ENCODE data around the gene CFAP299.

DNA sequence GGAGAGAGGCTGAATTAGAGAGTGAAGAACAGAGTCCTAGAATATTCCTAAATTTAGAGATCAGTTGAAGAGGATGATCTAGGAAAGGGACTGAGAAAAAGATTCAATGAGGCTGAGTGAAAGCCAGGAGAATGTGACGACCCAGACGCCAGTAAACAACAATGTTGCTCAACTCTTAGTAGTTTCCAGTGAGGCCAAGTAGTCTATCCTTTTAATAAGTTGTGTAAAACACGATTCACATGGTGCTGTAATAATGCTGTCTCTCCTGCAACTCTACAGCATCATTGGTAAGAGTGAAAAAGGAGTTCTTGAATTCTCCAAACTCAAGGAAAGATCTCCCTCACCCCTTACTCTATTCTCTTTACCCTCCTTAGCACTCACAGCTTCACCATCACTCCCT is 140.3 kb downstream of the CFAP299 start:
- TF ChIP-seq, protein P1, sequence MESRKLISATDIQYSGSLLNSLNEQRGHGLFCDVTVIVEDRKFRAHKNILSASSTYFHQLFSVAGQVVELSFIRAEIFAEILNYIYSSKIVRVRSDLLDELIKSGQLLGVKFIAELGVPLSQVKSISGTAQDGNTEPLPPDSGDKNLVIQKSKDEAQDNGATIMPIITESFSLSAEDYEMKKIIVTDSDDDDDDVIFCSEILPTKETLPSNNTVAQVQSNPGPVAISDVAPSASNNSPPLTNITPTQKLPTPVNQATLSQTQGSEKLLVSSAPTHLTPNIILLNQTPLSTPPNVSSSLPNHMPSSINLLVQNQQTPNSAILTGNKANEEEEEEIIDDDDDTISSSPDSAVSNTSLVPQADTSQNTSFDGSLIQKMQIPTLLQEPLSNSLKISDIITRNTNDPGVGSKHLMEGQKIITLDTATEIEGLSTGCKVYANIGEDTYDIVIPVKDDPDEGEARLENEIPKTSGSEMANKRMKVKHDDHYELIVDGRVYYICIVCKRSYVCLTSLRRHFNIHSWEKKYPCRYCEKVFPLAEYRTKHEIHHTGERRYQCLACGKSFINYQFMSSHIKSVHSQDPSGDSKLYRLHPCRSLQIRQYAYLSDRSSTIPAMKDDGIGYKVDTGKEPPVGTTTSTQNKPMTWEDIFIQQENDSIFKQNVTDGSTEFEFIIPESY (IDR thresholded peaks at IDR 0.05; ENCODE audit: extremely low read depth, insufficient replicate concordance, low read length): no peak
- TF ChIP-seq, protein P2, sequence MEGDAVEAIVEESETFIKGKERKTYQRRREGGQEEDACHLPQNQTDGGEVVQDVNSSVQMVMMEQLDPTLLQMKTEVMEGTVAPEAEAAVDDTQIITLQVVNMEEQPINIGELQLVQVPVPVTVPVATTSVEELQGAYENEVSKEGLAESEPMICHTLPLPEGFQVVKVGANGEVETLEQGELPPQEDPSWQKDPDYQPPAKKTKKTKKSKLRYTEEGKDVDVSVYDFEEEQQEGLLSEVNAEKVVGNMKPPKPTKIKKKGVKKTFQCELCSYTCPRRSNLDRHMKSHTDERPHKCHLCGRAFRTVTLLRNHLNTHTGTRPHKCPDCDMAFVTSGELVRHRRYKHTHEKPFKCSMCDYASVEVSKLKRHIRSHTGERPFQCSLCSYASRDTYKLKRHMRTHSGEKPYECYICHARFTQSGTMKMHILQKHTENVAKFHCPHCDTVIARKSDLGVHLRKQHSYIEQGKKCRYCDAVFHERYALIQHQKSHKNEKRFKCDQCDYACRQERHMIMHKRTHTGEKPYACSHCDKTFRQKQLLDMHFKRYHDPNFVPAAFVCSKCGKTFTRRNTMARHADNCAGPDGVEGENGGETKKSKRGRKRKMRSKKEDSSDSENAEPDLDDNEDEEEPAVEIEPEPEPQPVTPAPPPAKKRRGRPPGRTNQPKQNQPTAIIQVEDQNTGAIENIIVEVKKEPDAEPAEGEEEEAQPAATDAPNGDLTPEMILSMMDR (IDR thresholded peaks at IDR 0.05 in 2 of 3, conservative IDR thresholded peaks at IDR 0.05 in 1 of 3; ENCODE audit: borderline replicate concordance in 1 of 3, insufficient read depth in 1 of 3, low read depth in 2 of 3, low read length in 2 of 3): no peak
- TF ChIP-seq RAD21 (IDR thresholded peaks at IDR 0.05; ENCODE audit: low read depth) (no peak), EZH2 (IDR thresholded peaks at IDR 0.05) (no peak), ZNF274 (IDR thresholded peaks at IDR 0.05; ENCODE audit: low read depth, low read length) (no peak), YY1 (IDR thresholded peaks at IDR 0.05; ENCODE audit: extremely low read depth, insufficient replicate concordance, low read depth, low read length) (no peak), POLR2A (IDR thresholded peaks at IDR 0.05; ENCODE audit: borderline replicate concordance, extremely low read depth, insufficient read depth, insufficient read length) (no peak)
- TF ChIP-seq, protein P3, sequence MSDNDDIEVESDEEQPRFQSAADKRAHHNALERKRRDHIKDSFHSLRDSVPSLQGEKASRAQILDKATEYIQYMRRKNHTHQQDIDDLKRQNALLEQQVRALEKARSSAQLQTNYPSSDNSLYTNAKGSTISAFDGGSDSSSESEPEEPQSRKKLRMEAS (IDR thresholded peaks at IDR 0.05): no peak

Measured in HCT116 (cell line).